Right lung (tissue), 5 donors: Measurements from ENCODE around the gene OSBPL3. TPM values are rescaled to one million over a fixed set of nuclear protein-coding genes. Genes with fewer than 3 reads are reported as not detected.

Experiments used
- DNase-seq, 2 donors: peaks; one replicate each; pipeline ENCODE4 v3.0.0-alpha.2; 2013
- polyA plus RNA-seq, 5 donors: library from polyadenylated mRNA; unstranded; fragments of 120-200 nt; gene quantifications; one replicate each; pipeline versions ENCODE4 v1.2.1 to v1.2.3, GENCODE V29; 2013; ENCODE audit warnings: inconsistent platforms in 1 of 5, low replicate concordance in 1 of 5; ENCODE audit not compliant: insufficient read length in 5 of 5, insufficient read depth in 1 of 5

Gene OSBPL3
- polyA plus RNA-seq, 5 donors, result 2.7 to 4.1 (median 3.3) TPM

DNA sequence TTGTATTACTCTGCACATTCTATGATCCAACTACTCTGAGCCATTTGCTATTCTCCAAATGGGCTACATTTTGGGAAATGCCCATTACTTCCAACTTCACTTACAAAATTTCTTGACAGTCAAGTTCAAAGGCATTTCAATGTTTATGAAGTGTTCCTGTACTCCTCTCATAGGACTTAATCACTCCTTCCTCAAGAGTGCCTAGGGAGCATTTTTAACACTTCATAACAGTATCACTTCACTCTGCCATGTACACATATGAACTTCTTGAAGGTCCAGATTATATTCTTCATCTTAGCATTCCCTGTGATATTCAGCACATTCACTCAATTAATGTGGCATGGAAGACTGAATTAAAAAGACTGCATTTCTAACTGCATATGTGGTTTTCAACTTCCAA lies 21.6 kb downstream of the OSBPL3 start:
- DNase-seq, result no peak

DNA sequence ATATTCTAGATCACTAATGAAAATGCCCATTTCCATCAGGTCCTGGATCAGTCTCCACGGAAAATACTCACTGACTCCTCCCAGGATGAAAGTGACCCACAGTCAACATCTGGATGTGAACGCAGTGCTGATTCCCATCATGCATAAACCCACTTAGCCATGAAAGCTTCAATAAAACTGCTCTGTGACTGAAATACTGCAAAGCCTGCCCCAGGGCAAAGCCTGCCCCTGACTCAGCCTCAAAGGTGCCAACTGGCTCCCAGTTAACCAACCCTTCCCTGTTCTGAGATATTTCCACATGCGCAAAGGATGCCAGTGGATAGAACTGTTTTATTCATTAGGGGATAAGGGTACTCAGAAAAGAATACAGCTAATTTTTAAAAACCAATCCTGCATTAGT lies 24.0 kb downstream of the OSBPL3 start:
- no peak for DNase-seq

DNA sequence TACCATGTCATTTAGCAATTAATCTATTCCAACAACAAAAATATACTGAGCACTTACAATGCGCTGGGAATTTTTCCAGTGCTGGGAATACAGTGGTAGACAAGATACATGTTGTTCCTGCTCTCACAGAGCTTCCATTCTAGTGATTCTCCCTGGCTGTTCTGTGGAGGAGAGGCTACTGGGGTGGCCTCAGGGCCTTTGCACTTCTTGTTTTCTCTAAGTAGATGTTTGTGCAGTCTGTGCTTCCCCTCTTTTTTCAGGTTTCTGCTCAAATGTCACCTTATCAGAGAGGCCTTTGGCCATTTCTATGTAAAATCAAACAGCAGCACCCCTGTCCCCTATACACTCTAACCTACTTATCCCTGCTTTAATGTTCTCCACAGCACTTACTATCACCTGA lies 24.7 kb downstream of the OSBPL3 start:
- DNase-seq, result no peak

DNA sequence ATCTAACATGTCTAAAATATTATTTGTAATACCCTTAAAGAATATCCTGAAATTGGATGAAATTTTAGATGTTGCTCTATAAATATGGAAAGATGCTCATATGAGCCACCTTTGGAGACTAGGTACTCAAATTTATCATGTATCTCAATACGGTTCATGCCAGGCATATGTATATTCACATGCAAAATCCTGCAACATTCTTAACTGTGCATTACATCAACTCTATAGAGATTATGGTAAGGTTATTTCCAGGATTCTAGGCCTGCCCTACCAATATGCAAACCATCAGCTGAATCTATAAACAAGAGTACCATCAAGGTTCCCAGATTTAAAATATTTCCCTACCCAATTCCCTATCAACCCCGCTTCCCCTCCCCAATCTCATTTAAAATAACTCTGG lies 27.5 kb downstream of the OSBPL3 start:
- no peak for DNase-seq

GRCh38 chr7:24951441-24951980 lies 28.5 kb downstream of the OSBPL3 start:
- DNase-seq, result no peak

DNA sequence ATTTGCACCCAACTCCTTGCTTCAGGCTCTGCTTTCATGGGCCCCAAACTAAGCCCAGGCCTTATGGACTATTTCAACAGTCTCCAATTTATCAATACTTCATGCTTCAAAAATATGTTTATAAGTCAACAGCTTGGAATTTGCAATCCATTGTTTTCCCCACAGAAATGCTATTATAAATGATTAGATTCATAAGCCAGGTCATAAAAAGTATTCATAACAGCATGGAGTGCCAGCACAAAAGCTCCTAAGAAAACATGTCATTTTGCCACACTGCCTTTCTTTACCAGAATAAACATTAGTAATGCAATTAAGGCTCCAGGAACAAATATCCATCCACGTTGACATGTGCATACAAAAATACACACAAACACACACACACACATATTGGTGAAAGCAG lies 30.1 kb downstream of the OSBPL3 start:
- DNase-seq, result no peak

- DNase-seq, result no peak
Observed at GRCh38 chr7:24948739-24949138, 31.2 kb downstream of the OSBPL3 start.

- DNase-seq, result no peak
Observed at GRCh38 chr7:24946467-24946866, 33.5 kb downstream of the OSBPL3 start.

- no peak for DNase-seq
Observed at GRCh38 chr7:24945899-24946298, 34.1 kb downstream of the OSBPL3 start.

DNA sequence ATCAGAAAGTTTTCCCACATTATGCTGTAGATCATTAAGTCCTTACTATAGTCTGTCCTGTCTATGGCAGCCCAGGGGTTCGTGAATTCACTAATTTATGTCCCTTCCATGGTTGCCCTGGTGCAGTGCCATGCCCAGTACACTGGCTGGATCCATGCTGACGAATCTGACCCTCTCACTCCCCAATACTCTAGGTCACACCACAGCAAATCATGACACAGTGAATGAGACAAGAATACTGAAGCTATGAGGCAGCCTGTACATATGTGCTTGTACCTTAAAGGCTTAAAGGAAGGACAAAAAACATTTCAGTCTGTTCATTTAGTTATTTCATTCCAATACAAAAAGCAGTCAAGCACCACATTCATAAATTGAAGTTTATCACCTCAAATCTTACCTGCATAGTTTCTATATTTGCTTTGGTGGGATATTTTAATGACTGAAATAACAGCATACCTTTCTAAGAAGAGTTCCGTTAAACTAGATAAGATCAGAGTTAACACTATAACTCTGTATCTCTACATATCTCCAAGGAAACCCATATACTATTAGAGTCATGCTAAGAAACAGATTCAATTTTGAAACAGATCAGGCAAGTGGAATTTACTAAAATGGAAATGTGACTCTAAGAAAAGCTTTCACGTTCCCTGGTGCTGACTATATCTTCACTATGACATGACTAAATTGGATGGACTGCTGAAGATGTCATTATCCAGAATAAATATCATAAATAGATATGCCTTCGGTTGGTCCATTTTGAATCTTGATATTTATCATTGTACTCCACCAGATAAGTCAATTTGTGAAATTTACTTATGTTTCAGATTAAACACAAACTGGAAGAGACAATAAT lies 36.7 kb downstream of the OSBPL3 start:
- DNase-seq, result no peak

DNA sequence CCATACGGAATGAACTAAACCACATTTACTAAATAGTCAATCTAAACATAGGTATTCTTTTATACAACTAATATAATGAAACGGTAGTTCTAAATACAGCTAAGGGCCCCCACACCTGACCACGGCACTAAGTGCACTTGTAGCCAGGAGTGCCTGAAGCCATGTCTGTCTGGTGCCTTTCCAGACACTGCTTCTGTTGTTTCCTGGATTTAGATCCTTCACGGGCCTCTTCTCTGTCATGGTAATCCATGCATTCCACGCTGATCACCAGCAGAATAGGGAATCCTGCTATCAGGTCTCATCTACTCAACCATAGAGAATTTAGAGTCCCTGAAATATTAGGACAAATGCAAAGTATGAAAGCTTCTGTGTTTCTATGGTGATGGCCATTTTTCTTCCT lies 37.8 kb downstream of the OSBPL3 start:
- DNase-seq, result no peak

DNA sequence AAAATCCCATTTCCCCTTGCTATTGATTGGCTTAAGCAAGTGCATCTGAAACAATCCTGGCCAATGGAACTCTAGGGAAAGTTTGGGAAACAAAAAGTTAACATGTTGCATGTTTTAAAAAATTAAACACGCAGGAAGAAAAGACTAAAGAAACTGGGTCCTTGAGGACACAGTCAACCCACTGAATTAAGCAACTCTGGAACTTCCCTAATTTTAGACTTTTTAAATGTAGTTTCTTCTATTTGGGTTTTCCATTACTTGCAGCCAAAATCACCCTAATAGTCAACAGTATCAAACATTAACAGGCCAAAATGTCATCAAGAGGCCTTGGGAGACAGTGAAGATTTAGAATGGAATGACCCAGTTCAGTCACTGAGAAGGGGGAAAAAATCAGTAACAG lies 40.6 kb downstream of the OSBPL3 start:
- no peak for DNase-seq

GRCh38 chr7:24936121-24936824 lies 43.7 kb downstream of the OSBPL3 start:
- no peak for DNase-seq

GRCh38 chr7:24933298-24933697 lies 46.7 kb downstream of the OSBPL3 start:
- DNase-seq, result no peak

GRCh38 chr7:24932815-24933214 lies 47.2 kb downstream of the OSBPL3 start:
- no peak for DNase-seq

GRCh38 chr7:24932389-24932788 lies 47.6 kb downstream of the OSBPL3 start:
- DNase-seq, result no peak

GRCh38 chr7:24931844-24932243 lies 48.1 kb downstream of the OSBPL3 start:
- DNase-seq, result no peak

GRCh38 chr7:24930856-24931255 lies 49.1 kb downstream of the OSBPL3 start:
- no peak for DNase-seq

DNA sequence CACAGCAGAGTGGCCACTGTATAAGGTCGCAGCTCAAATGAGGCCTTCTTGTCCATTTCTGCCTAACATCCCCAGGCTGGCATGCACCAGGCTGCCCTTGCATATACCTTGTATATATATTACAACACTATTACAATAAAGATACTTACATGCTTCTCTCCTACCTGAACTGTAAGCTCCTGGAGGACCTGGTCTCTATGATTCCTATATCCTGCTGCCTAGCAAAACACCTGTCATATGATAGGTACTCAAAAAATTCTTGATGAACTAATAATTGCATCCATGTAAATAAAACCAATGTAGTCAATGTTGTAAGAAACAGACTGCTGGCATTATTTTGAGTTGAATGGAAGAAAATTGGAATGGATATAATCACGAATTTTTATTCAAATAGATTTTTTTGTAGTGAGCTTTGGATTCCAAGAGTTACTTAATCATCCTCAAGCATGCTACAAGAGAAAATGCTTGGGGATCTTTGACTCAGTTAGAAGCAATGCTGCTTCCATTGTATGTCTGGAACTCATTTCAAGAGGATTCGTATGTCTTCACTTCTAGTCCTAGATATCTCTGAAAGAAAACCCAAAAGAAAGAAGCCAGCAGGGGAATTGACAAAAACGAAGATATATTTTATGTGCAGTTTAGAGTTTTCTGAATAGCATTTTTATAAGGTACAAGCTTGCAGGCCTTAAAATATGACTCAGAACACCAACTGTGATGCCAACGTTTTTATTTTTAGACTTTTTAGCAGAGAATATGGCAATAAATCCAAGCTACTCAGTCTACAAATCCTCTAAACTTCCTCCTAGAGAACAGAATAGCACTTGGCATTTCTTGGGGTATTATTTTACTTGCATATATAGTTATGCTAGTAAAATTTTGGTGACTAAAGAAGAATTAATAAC lies 53.1 kb downstream of the OSBPL3 start:
- no peak for DNase-seq

DNA sequence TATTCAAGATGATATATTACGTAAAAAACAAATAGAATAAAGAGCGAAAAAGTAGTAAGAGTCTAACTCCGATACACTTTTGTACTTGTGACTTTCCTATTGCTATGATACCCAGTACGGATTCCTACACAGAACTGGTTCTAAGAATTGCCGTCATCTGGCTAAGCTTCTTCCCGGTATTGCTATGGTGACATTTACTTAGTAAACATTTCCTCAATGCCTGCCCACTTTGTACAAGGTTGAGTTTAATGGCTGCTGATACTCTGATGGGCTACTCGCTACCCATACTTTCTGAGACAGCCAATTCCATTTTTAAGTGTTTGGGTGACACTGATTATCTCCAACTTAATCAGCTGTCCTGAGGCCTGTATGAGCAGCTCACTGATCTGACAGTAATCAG lies 55.6 kb downstream of the OSBPL3 start:
- DNase-seq, result peak in 1 of 2 donors; percentile 11

DNA sequence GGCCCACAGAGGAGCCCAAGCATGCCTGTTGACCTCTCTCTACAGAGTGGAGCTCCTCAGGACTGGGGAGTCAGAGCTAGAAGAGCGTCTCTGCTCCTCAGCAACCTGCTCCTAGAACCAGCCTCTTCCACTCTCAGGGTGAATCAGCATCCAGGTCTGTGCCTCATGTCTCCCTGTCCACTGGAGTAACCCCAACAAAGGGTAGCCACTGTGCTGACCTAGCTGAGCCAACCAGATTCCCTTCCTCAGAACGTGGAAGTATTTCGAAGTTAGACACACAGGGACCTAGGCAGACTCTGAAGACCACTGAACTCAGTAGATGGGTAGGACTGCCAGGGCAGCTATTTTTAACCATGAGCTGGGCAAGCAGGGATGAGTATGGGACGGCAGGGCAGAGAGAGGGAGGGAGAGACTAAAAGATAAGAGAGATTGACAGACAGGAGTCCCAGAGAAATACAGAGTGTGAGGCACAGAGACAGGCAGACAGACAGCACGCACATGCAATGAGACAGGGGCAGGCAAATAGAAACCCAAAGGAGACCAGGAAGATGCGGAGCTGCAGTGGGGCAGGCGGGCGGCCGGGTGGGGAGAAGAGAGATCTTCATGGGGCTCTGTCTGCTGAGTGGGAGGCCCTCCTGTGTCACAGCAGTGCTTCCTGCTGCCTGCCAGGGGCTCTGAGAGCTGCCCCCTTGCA lies 56.7 kb downstream of the OSBPL3 start:
- no peak for DNase-seq
